Measurements from ENCODE around the gene CLDN6. TPM values are rescaled to one million over a fixed set of nuclear protein-coding genes. Genes with fewer than 3 reads are reported as not detected.
A peak's percentile ranks its signal among the peaks of the same experiment; 100 is the strongest.

The CLDN6 gene
- total and polyA plus RNA-seq, 9 of the 15 experiments (the other 6 are each of a cell fraction or from before 2014, with no cell fraction given), result 0.22 to 0.75 (median 0.38) TPM; not detected in 3

DNA sequence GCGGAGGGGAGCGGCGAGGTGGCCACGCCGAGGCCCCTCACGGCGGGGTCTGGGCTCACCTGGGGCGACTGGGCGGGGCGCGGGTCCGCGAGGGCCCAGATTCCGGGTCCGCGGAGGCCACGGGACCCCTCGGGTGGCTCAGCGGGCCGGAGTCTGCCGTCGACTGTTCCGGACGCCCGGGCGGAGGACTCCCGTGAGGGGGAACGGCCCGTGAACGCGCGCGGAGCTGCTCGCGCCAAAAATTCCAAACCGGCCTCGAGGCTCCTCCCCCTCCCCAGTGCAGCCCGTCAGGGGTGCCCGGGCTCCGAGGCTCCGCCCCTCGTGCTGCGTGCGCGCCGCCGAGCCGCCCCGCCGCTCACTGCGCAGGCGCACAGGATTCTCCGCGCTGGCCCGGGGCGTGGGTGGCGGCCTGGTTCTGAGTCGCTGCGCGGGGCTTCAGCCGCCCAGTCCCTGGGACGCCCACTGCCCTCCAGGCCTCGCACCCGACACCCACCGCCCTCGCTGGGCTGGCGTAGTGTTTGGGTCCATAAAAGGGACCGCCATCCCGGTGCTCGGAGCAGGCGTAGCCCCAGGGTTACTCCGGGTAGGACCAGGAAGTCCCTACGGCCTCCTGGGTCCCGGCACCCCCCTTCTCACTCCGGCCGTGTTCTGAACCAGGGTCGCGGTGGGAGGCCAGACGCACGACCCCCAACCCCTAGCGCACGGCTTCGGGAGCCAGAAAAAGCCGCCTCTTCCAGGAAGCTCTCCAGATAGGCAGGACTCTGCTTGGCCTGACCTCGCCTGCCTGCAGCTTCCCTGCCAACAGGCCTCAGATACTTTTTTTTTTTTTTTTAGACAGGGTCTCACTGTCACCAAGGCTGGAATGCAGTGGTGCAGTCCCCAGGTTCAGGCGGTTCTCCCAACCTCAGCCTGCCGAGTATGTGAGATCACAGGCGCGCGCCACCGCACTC is 37.5 kb downstream of the CLDN6 start, which contains the start of gene PKMYT1 (continued):
- TF ChIP-seq JUN (IDR thresholded peaks at IDR 0.05; ENCODE audit: borderline replicate concordance, low read depth, low read length), result no peak
- peak; percentile 28; the same call in 1 of the 2 replicates for TF ChIP-seq JUN (CRISPR knock-in tag; IDR thresholded peaks at IDR 0.05; ENCODE audit: borderline replicate concordance)
- no peak for TF ChIP-seq TOE1 (IDR thresholded peaks at IDR 0.05; ENCODE audit: borderline replicate concordance)
- no peak for TF ChIP-seq TOE1 (CRISPR knock-in tag; IDR thresholded peaks at IDR 0.05; ENCODE audit: borderline replicate concordance, low read depth)
- 0 out of 2 replicates have a peak, but pooled peaks have one; percentile 13 for TF ChIP-seq SOX6 (IDR thresholded peaks at IDR 0.05)
- TF ChIP-seq ZNF121 (CRISPR knock-in tag; conservative IDR thresholded peaks at IDR 0.05), result no peak
- TF ChIP-seq, protein P1, sequence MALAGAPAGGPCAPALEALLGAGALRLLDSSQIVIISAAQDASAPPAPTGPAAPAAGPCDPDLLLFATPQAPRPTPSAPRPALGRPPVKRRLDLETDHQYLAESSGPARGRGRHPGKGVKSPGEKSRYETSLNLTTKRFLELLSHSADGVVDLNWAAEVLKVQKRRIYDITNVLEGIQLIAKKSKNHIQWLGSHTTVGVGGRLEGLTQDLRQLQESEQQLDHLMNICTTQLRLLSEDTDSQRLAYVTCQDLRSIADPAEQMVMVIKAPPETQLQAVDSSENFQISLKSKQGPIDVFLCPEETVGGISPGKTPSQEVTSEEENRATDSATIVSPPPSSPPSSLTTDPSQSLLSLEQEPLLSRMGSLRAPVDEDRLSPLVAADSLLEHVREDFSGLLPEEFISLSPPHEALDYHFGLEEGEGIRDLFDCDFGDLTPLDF (CRISPR knock-in tag; IDR thresholded peaks at IDR 0.05), result peak; percentile 84
- TF ChIP-seq CBX1 (IDR thresholded peaks at IDR 0.05; ENCODE audit: low read depth), result peak; percentile 19; the same call in 1 of the 2 replicates
- TF ChIP-seq ZNF354B (CRISPR knock-in tag; IDR thresholded peaks at IDR 0.05), result no peak
- TF ChIP-seq LCOR (CRISPR knock-in tag; IDR thresholded peaks at IDR 0.05), result 0 out of 2 replicates have a peak, but pooled peaks have one; percentile 7
- TF ChIP-seq ZFP30 (CRISPR knock-in tag; IDR thresholded peaks at IDR 0.05; ENCODE audit: borderline replicate concordance), result no peak
- no peak for TF ChIP-seq ZNF699 (CRISPR knock-in tag; IDR thresholded peaks at IDR 0.05; ENCODE audit: insufficient replicate concordance)
- TF ChIP-seq, protein P2, sequence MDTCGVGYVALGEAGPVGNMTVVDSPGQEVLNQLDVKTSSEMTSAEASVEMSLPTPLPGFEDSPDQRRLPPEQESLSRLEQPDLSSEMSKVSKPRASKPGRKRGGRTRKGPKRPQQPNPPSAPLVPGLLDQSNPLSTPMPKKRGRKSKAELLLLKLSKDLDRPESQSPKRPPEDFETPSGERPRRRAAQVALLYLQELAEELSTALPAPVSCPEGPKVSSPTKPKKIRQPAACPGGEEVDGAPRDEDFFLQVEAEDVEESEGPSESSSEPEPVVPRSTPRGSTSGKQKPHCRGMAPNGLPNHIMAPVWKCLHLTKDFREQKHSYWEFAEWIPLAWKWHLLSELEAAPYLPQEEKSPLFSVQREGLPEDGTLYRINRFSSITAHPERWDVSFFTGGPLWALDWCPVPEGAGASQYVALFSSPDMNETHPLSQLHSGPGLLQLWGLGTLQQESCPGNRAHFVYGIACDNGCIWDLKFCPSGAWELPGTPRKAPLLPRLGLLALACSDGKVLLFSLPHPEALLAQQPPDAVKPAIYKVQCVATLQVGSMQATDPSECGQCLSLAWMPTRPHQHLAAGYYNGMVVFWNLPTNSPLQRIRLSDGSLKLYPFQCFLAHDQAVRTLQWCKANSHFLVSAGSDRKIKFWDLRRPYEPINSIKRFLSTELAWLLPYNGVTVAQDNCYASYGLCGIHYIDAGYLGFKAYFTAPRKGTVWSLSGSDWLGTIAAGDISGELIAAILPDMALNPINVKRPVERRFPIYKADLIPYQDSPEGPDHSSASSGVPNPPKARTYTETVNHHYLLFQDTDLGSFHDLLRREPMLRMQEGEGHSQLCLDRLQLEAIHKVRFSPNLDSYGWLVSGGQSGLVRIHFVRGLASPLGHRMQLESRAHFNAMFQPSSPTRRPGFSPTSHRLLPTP (IDR thresholded peaks at IDR 0.05; ENCODE audit: borderline replicate concordance, extremely low read depth, insufficient read length), result no peak
- TF ChIP-seq ATF1 (CRISPR knock-in tag; IDR thresholded peaks at IDR 0.05), result no peak
- no peak for TF ChIP-seq ATF1 (tag; IDR thresholded peaks at IDR 0.05)
- TF ChIP-seq WHSC1 (IDR thresholded peaks at IDR 0.05; ENCODE audit: low read length), result no peak
- TF ChIP-seq, protein P3, sequence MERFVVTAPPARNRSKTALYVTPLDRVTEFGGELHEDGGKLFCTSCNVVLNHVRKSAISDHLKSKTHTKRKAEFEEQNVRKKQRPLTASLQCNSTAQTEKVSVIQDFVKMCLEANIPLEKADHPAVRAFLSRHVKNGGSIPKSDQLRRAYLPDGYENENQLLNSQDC (CRISPR knock-in tag; IDR thresholded peaks at IDR 0.05), result no peak; the same call in 1 of the 2 replicates
- no peak for TF ChIP-seq ZNF830 (CRISPR knock-in tag; IDR thresholded peaks at IDR 0.05)
- no peak for TF ChIP-seq ZSCAN32 (CRISPR knock-in tag; IDR thresholded peaks at IDR 0.05)
- TF ChIP-seq, protein P4, sequence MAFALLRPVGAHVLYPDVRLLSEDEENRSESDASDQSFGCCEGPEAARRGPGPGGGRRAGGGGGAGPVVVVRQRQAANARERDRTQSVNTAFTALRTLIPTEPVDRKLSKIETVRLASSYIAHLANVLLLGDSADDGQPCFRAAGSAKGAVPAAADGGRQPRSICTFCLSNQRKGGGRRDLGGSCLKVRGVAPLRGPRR (CRISPR knock-in tag; IDR thresholded peaks at IDR 0.05), result no peak
- no peak for TF ChIP-seq PTBP1 (IDR thresholded peaks at IDR 0.05; ENCODE audit: low read depth, low read length)
- TF ChIP-seq HNRNPUL1 (IDR thresholded peaks at IDR 0.05; ENCODE audit: low read length), result no peak
- TF ChIP-seq TRIM24 (IDR thresholded peaks at IDR 0.05), result no peak
- TF ChIP-seq ZNF589 (CRISPR knock-in tag; IDR thresholded peaks at IDR 0.05; ENCODE audit: low read depth), result no peak
- no peak for TF ChIP-seq KAT8 (IDR thresholded peaks at IDR 0.05; ENCODE audit: low read depth)

Data from K562 (cell line).